GM13976 (cell line): ENCODE results near the gene RPAP2.
"Not testable (repeated sequence)": the region's sequence is repeated elsewhere in the genome, so short reads cannot be mapped to it uniquely, and the experiment has no call there.

Source experiments
- DNase-seq: peaks from one replicate; pipeline ENCODE4 v3.0.0; 2012; ENCODE audit warnings: low spot score
- in situ Hi-C: fragments of 300-500 bp; cut with MboI; formaldehyde crosslinking; loops from one replicate; pipeline ENCODE4 v1.12.0; 2022; ENCODE audit warnings: low sequenced_read_pairs, mixed read lengths, inconsistent platforms; ENCODE audit not compliant: unreplicated experiment
- TF ChIP-seq, protein P1 (sequence below): IDR thresholded peaks from 2 replicates; pipeline ENCODE4 v1.5.1; 2012; ENCODE audit warnings: borderline replicate concordance, mild to moderate bottlenecking; ENCODE audit not compliant: insufficient read depth; ENCODE audit errors: extremely low read depth, missing control alignments, control extremely low read depth

RPAP2 gene

DNA sequence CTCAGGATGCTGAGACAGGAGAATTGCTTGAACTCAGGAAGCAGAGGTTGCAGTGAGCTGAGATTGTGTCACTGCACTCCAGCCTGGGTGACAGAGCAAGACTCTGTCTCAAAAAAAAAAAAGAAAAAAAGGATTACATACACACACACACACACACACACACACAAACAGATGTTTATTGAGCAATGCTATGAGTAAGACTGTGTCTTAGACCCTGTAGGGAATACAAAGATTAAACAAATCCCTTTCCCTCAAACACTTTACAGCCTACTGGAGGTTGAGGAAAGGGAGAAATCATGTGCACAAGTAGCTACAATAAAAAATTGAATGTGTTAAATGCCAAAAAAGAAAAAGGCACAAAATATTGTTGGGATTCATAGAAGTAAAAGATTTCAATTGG lies 58.1 kb downstream of the RPAP2 start:
- TF ChIP-seq, protein P1, sequence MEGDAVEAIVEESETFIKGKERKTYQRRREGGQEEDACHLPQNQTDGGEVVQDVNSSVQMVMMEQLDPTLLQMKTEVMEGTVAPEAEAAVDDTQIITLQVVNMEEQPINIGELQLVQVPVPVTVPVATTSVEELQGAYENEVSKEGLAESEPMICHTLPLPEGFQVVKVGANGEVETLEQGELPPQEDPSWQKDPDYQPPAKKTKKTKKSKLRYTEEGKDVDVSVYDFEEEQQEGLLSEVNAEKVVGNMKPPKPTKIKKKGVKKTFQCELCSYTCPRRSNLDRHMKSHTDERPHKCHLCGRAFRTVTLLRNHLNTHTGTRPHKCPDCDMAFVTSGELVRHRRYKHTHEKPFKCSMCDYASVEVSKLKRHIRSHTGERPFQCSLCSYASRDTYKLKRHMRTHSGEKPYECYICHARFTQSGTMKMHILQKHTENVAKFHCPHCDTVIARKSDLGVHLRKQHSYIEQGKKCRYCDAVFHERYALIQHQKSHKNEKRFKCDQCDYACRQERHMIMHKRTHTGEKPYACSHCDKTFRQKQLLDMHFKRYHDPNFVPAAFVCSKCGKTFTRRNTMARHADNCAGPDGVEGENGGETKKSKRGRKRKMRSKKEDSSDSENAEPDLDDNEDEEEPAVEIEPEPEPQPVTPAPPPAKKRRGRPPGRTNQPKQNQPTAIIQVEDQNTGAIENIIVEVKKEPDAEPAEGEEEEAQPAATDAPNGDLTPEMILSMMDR, result no peak
- no peak for DNase-seq
- in situ Hi-C loops, result no loop called here

DNA sequence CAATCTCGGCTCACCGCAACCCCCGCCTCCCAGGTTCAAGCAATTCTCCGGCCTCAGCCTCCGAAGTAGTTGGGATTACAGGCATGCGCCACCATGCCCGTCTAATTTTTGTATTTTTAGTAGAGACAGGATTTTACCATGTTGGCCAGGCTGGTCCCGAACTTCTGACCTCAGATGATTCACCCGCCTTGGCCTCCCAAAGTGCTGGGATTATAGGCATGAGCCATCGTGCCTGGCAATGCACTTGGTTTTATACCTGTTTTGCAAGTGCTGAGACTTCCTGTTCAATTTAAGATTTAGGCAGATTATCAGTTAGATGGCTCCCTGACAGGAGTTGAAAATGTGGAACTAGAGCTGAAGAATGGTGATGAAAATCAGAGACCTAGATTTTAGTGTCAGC lies 60.5 kb downstream of the RPAP2 start:
- in situ Hi-C loops, DNase-seq: not testable (repeated sequence)

DNA sequence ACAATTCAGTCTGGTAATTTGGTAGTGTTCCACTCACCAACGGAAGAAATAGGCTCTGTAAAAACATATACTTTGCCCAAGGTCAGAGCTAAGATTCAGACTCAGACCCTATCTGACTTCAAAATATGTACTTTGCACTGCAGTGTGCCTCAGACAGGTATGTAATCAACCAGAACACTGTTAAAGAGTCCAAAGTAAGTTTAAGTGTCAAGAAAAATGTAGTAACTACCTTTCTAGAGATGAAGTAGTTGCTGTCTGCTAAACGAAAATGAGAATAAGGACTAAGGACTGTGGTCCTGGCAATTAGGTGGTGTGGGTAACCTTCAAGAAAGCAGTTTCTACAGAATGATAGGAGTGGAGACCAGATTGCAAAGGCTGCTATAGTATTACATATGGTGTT lies 61.1 kb downstream of the RPAP2 start:
- in situ Hi-C loops, result no loop called here

DNA sequence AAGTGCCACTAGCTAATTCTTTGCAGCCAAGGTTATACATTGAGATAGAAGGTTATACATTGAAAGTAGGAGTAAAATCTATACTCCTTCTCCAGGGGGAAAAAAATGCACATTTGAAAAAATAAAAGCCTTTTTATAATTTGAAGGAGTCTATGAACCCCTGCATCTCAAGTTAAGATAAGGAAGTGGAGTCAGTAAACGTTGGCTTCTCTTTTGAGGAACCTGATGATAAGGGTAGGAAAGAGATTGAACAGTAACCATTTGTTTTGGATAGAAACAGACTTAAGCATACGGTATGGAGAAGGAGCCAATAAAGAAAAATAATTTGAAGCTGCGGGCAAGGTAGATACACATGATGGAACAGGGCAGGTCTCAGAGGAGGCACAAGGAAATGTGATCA lies 64.1 kb downstream of the RPAP2 start:
- in situ Hi-C loops, result no loop called here
- DNase-seq, result no peak
- TF ChIP-seq, protein P1, result no peak

More for the DNA sequence above, 61.1 kb downstream of the RPAP2 start:
- TF ChIP-seq, protein P1, result no peak
- no peak for DNase-seq

DNA sequence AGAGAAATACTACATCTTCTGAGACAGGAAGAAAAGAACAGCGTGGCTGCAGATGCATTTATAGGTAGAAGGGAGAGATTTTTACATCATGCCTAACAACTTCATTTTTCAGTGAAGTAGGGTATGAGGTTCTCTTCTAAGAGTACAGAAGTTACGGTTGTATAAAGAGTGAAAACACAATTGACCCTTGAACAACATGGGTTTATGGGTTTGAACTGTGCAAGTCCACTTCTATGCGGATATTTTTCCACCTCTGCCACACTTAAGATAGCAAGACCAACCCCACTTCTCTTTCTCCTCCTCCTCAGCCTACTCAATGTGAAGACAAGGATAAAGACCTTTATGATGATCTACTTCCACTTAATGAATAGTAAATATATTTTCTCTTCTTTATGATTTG lies 64.5 kb downstream of the RPAP2 start:
- DNase-seq, result no peak
- TF ChIP-seq, protein P1, result no peak

DNA sequence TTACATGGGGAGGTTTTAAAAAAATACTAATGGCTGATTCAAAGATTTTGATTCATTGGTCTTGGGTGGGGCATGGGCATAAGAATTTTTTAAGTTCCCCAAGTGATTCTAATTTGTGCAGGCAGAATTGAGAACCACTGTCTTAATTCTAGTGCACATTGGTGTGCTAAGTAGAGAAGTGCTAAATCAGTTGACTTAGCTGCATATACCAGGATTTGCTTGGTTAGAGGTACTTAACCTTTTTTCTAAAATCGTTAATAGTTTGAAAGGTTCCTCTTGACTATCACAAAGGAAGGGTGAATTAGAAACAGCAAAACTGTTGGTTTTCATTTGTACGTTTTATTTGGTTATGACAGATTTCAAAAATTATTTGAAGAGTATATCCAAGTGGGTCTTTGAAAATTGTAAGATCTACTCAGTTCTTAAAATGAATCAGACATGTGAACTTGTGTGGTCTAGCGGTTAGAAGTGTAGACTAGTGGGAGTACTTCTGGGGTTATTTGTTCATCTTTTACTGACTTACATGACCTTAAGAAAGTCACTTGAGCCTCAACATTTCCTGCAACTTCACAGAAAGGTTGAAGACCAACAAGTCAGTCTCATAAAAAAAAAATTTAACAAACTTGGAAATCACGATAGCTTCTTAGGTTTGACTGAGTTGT lies 66.7 kb downstream of the RPAP2 start:
- in situ Hi-C loops, result no loop called here
- TF ChIP-seq, protein P1, result no peak
- DNase-seq, result no peak

More for the DNA sequence above, 64.5 kb downstream of the RPAP2 start:
- in situ Hi-C loops, result no loop called here

DNA sequence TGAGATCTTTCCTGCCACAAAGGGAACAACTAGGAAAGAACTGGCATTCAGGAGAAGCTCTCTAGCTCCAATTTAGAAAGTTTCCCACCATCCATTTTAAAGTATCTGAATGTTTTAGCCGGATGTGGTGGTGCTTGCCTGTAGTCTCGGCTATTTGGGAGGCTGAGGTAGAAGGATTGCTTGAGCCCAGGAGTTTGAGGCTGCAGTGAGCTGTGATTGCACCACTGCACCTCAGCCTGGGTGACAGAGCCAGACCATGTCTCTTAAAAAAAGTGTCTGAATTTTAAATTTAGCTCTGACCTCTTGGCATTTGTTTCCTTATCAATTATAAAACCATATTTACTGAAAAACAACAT lies 67.2 kb downstream of the RPAP2 start:
- TF ChIP-seq, protein P1, result no peak
- no peak for DNase-seq
- in situ Hi-C loops, result no loop called here
